GM18858 (cell line): ENCODE results near the gene MGAT1.
"Not testable (repeated sequence)": the region's sequence is repeated elsewhere in the genome, so short reads cannot be mapped to it uniquely, and the experiment has no call there.

Experiments
- ATAC-seq: cut with Tn5 transposase; IDR thresholded peaks from one replicate; pipeline ENCODE4 v1.9.1; 2021; ENCODE audit not compliant: unreplicated experiment

MGAT1 gene

GRCh38 chr5:180786531-180787398 is 15.8 kb downstream of the MGAT1 start:
- no peak for ATAC-seq

GRCh38 chr5:180785794-180786221 is 16.8 kb downstream of the MGAT1 start:
- no peak for ATAC-seq

GRCh38 chr5:180785121-180785781 is 17.4 kb downstream of the MGAT1 start:
- no peak for ATAC-seq

GRCh38 chr5:180784497-180785097 is 18.0 kb downstream of the MGAT1 start:
- no peak for ATAC-seq

- no peak for ATAC-seq
Measured at GRCh38 chr5:180783340-180784052, 19.1 kb downstream of the MGAT1 start.

- no peak for ATAC-seq
Measured at GRCh38 chr5:180782748-180783147, 19.9 kb downstream of the MGAT1 start.

GRCh38 chr5:180781900-180782326 is 20.7 kb downstream of the MGAT1 start:
- not testable (repeated sequence) for ATAC-seq

- ATAC-seq: no peak
Measured at GRCh38 chr5:180779985-180780610, 22.5 kb downstream of the MGAT1 start.

GRCh38 chr5:180777475-180777874 is 25.1 kb downstream of the MGAT1 start:
- no peak for ATAC-seq

- no peak for ATAC-seq
Measured at GRCh38 chr5:180776376-180776775, 26.2 kb downstream of the MGAT1 start.

GRCh38 chr5:180775624-180776023 is 27.0 kb downstream of the MGAT1 start:
- no peak for ATAC-seq

- no peak for ATAC-seq
Measured at GRCh38 chr5:180771839-180772238, 30.8 kb downstream of the MGAT1 start.

- ATAC-seq: no peak
Measured at GRCh38 chr5:180769821-180770220, 32.8 kb downstream of the MGAT1 start.

- no peak for ATAC-seq
Measured at GRCh38 chr5:180755601-180756000, 47.0 kb downstream of the MGAT1 start.

GRCh38 chr5:180744253-180744652 is 58.4 kb downstream of the MGAT1 start:
- ATAC-seq: no peak

- ATAC-seq: no peak
Measured at GRCh38 chr5:180742727-180743126, 59.9 kb downstream of the MGAT1 start.

GRCh38 chr5:180740953-180741352 is 61.7 kb downstream of the MGAT1 start:
- not testable (repeated sequence) for ATAC-seq

- ATAC-seq: no peak
Measured at GRCh38 chr5:180739958-180740357, 62.6 kb downstream of the MGAT1 start, which contains the start of gene OR2Y1. OR2Y1 (minus strand) TSS chr5:180740058; CDS start chr5:180740058, 0 bp downstream.

- ATAC-seq: no peak
Measured at GRCh38 chr5:180739271-180739670, 63.3 kb downstream of the MGAT1 start.

GRCh38 chr5:180736536-180736935 is 66.1 kb downstream of the MGAT1 start:
- no peak for ATAC-seq
